Measurements from ENCODE around the gene AFF4. TPM values are rescaled to one million over a fixed set of nuclear protein-coding genes. Genes with fewer than 3 reads are reported as not detected.

Gene AFF4
- total RNA-seq, 1 donor from 2014 or later, result 107 TPM

DNA sequence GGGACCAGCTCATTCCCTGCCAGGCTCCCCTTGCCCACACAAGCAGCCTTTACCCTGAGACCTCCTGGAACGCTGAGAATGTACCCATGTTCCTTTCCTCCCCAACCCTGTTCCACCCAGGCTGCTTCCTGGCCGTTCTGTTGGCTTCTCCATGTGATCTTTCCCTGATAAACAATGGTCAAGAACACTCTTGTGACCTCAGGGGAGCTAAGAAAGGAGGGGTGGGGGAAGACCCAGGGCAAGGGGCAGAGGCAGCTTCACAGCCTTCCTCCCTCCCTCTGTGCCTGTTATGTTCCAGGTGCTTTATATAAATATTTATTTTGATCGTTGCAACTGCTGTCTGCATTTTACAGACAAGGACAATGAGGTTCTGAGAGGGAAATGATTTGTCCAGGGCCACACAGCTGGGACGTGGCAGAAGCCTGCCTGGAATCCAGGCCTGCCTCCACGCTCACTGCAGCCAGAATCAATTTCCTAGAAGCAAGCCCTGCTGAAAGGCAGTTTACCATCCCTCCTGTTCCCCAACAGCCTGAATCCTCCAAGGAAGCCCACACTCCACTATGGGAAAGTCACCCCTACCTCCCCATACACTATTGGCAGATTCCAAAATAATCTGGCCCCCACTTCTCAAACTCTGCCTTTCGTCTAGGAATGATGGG is 136.9 kb downstream of the AFF4 start:
- no peak for DNase-seq (ENCODE audit: low spot score)

GRCh38 chr5:132825834-132826391 is 137.5 kb downstream of the AFF4 start:
- no peak for DNase-seq (ENCODE audit: low spot score)

Other genes with a start within 250 kb of the AFF4 start
- gene KIF3A, start 226.1 kb downstream of the AFF4 start, total RNA-seq, result 19.9 TPM
- 5.8 TPM for gene CCNI2, start 216.2 kb downstream of the AFF4 start, total RNA-seq
- gene SEPTIN8, start 186.4 kb downstream of the AFF4 start, total RNA-seq, result 170 TPM
- gene SOWAHA, start 150.3 kb downstream of the AFF4 start, total RNA-seq, result 6.8 TPM
- gene SHROOM1, start 133.0 kb downstream of the AFF4 start, total RNA-seq, result 263 TPM
- gene GDF9, start 97.2 kb downstream of the AFF4 start, total RNA-seq, result 0.73 TPM
- 558 TPM for gene UQCRQ, start 97.0 kb downstream of the AFF4 start, total RNA-seq
- gene LEAP2, start 90.0 kb downstream of the AFF4 start, total RNA-seq, result 28.3 TPM
- 22.1 TPM for gene ZCCHC10, start 62.9 kb upstream of the AFF4 start, total RNA-seq
- gene HSPA4, start 88.4 kb upstream of the AFF4 start, total RNA-seq, result 114 TPM

Data from ureter (tissue), 1 donor.